Measurements from ENCODE around the gene CYGB.

CYGB gene

DNA sequence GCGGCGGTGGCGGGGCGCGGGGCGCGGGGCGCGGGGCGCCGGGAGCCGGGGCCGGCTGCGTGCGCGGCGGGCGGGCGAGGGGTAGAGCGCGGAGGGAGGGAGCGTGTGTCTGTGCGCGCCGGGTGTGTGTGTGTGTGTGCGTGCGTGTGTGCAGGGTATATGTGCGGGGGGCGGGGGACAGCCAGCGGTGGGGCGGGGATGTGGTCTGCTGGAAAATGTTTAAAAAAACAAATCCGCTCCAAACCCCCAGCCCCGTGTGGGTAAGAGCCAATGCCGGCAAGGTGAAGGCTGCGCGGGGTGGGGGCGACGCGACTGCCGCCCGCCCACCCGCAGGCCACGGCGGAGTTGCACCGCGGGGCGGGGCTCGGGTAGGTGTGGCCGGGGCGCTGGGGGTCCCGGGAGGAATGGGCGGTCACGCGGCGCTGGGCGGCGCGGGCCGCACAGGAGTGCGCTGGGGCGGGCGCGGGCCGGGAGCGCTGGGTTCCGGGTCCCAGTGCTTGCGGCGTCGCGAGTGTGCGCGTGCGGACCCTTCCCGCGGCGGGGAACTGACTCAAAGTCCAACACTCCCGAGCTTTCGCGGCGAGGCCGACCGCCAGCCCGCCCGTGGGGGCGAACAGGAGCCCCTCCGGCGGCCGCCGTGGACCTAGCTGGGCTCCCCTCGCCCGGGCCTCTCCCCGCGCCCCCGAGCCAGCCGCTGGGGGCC is at the start of gene CYGB:
CYGB (minus strand) TSS at position 132 of the 703 bp plus-strand sequence. CDS start 167 bp downstream, outside the sequence.
- DNase-seq = no peak

DNA sequence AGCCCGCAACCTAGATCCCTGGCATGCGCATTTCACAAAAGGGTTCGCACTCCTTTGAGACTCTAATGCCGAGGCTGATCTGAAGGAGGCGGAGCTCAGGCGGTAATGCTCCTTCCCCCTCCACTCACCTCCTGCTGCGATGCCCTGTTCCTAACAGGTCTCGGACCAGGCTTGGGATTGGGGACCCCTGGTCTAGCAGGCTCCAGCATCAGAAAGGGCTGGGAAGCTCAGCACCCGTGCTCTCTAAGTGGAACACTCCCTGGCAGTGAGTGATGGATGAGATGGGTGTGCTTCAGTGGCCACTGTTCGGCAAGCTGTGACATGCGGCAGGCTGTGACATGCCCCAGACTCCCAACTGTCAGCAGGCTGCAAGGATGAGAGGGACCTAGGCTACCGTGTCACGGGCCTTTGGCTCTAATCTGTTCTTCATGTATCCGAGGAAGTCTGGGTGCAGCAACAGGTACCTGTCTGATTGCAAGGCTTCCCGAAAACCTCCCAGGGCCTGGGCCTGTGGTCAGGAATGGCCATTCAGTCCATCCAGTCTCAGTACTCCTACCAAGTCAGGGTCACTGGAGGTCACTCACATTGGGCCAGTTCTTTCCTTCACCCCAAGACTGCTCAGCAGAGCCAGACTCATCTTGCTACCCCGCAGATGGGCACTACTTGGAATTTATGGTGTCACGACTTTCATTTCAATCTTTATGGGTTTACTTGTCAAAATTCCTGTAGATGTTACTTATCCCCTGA is 49.4 kb upstream of the CYGB start:
- no peak for DNase-seq

DNA sequence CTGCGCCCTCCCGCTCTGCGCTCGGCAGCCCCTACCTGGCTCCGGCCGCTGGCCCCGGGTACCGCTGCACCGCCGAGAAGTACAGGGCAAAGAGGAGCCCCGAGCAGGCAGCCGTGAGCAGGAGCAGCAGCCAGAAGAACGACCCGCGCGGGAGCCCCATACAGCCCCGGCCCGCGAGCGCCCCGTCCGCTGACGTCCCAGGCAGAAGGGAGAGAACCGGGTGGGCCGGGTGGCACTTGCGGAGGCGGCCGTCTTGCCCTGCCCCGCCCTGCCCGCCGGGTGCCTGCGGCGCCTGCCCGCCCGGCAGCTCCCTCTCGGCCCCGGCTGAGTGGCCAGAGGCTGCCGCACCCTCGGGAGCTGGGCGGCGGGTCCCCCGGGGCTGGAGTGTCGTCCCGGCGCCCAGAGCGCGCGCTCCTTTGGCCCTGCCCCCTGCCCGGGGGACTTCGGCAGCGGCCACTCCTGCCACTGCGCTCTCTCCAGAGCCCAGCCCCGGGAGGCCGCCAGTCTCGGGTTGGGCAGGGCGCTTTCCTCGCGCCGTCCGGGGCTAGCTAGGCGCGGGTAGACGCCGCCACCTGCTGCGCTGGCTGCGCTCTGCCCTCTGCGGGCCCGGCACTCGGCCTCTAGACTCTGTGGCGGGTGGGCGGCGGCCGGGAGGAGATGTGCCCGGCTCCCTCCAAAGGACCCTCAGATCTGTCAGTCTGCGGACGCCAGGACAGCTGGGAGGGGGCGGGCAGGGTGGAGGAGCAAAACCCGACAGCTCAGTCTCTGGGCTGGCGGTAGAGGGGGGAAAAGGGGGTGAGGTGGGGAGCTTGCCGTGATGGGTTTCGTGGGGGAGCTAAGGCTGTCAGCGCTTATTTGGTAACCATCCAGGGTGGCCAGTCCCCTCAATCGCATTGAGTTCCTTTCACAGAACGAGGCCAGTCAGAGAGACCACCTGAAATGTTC is 48.4 kb upstream of the CYGB start, which contains the start of gene ST6GALNAC2:
ST6GALNAC2 (minus strand) TSS at position 212 of the 945 bp plus-strand sequence; CDS start at position 160, 52 bp downstream.
- peak in 1 of 2 experiments; percentile 22 for DNase-seq

DNA sequence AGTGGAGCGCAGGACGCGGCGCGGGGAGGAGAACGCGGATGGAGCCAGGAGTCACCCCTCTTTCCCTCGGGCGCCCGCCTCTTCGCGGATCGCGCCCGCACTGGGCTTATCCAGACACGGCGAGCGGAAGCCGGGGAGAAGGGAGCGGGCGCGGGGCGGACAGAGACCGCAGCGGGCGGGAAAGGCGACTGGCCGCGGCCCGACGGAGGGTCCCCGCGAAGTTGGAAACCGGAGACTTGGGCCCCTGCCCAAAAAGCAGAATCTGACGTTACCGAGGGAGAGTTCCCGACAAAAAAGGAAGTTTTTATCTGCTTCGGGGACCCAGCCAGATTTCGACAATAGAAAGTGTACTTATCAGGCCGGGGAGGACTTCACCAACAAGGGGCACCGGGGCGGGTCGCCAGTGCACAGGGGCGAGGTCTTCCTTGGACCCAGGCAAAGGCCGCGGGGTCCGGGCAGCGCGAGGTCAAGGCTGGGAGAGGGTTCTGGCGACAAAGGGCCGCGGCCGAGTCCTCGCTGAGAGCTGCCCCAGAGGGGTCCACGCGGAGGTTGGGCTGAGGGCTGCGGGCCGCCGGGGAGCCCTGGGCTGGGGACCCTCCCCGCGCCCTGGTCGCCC is 47.6 kb upstream of the CYGB start:
- DNase-seq = no peak

GRCh38 chr17:76584427-76585032 is 47.0 kb upstream of the CYGB start:
- DNase-seq = no peak

DNA sequence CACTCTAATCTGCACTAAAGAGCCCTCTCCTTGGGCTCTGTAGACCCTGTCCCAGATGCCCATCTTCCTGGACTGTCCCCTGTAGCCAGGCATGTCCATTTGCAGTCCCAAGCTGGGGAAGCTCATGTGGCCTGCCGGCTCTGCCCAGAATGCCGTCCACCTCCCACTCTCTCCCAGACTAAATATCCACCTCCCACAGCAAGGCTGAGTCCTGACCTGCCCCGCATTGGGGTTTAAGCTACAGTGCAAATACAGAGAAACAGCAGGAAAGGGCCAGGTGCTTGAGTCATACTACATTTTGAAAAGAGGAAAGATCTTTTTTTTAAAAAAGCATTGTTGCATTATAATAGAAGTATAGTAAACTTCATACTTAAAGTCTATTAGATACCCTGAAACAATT is 45.2 kb upstream of the CYGB start:
- DNase-seq = no peak

- DNase-seq = no peak
These were observed 44.0 kb upstream of the CYGB start for GRCh38 chr17:76581515-76581914.

- no peak for DNase-seq
These were observed 41.8 kb upstream of the CYGB start for GRCh38 chr17:76579281-76579680.

DNA sequence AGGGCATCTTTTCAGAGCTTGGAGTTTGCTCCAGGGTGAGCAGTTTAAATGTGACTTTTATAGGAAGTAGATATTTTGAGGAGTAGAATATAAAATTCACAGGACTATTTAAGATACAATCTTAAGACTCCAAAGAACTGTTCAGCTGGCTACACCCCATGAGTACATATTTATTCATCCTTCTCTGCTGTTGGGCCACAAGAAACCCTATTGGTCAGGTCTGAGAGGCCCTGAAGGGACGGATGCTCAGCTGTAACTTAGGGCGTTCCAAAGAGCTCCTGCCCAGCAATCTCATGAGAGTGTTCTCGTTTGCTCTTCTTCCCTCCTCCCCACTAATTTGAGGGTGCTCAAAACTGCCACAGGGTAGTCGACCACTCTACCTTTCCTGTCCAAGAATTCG is 40.9 kb upstream of the CYGB start:
- no peak for DNase-seq

- DNase-seq = no peak
These were observed 40.4 kb upstream of the CYGB start for GRCh38 chr17:76577876-76578275.

DNA sequence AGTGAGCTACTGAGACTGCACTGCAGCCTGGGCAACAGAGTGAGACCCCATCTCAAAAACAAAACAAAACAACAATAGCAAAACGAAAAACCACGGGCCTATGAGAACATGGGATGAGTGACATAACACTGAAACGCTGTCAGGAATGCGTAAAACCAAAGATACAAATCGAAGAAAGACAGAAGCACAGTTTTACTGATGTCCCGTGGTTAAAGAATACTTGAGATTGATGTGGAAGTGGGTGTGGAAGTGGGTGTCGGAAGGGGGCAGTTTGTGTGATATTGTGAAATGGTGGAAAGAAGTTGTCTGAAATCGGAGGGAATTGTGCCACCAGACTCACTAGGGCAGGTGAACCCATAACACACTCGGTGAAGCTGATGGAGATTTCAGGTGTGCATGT is 38.7 kb upstream of the CYGB start:
- DNase-seq = no peak

DNA sequence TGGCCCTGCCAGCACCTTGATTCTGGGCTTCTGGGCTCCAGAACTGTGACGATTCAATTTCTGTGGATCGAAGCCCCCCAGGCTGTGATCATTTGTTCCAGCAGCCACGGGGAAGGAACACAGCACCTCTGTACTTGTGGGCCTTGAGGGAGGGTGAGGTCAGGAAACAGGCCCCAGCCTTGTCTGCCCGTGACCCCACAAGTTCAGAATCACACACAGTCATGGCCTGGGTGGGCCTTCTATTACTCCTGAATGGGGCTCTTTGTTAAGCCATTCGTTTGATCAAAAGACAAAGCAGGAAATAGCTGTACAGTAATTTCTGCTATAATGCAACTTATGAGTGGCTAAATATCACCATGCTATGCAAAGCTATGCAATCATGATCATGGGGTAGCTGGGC is 38.1 kb upstream of the CYGB start:
- no peak for DNase-seq

GRCh38 chr17:76574166-76574565 is 36.7 kb upstream of the CYGB start:
- no peak for DNase-seq

GRCh38 chr17:76573096-76573495 is 35.6 kb upstream of the CYGB start:
- DNase-seq = no peak

DNA sequence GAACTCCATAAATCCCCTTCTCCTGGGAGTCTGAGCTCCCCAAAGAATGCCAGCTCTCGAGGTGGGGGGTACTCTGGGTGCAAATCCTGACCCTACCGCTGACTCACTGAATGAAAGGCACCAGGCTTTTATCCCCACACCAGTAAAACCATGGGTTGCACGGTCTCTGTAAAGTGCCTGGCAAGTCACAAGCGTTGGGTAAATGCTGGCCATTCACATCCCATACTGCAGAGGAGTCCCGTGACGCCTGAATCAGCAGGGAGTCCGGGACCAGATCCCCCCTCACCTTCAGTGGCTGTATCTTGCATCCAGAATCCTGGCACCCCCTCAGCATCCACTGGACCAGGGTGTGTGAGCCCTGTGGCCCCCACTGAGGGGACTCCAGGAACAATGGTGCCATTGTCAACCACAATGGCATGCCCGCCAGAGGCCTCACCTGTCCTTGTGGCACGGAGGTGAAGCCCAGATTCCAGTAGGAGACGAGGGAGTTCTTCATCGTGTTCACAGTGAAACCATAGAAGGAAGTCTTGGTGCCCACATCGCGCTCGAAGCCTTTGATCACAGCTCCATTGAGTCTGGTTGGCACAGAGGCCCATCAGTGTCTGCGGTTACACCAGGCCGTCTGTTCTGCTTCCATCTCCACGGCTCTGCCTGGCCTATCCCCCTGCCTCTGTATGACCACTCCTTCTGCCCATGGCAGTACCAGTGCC is 34.8 kb upstream of the CYGB start:
- DNase-seq = no peak

DNA sequence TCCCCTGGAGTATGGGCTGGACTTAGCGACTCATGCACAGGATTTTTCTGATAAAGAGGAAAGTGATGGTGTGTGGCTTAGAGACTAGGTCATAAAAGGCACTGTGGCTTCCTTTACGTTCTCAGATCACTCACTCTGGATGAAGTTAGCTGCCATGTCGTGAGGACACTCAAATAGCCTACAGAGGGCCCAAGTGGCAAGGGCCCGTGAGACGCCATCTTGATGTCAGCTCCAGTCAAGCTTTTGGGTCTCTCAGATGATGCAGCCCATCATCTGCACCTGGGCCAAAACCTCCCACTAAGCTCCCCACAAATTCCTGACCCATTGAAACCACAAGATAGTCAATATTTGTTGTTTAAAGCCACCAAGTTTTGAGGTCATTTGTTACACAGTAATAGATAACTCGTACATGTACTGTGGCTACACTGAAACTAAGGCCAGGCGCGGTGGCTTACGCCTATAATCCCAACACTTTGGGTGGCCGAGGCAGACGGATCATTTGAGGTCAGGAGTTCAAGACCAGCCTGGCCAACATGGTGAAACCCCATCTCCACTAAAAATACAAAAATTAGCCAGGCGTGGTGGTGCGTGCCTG is 33.5 kb upstream of the CYGB start:
- DNase-seq = no peak

GRCh38 chr17:76570457-76570856 is 32.9 kb upstream of the CYGB start:
- DNase-seq = no peak

GRCh38 chr17:76569607-76570279 is 32.2 kb upstream of the CYGB start:
- no peak for DNase-seq

- DNase-seq = no peak
These were observed 31.3 kb upstream of the CYGB start for GRCh38 chr17:76568811-76569221.

DNA sequence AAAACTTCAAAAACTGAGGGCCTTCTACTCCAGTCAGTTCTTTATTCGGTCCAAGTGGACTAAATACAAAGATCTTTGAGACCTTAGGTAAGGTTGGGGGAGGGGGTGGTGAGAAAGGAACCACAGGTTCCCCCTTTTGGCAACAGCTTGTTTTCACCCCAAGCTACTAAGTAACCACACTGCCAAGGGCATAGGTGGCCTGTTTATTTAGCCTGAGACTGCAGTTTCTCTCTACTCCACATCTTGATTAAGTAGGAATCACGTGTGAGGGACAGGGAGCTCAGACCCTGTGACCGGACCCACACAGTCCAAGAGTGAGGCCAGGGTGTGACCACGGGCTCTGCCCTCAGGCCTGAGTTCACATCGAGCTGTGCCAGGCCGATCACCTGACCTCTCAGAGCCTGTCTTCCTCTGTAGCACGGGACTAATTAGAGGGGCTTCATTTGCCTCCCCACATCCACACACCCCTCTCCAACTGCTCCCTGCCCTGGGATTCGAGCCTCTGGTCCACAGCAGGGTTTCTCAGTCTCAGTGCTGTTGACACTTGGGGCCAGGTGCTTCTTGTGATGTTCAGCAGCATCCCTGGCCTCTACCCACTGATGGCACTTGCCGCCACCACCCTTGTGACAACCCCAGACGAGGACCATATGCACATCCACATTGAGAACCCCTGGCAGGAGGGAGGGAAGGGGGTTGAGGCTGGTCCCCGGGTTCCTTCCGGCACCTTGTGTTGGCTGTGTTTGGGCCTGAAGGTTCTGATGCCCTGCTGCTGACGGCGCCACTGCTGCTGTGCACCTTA is 30.3 kb upstream of the CYGB start:
- DNase-seq = no peak
